ENCODE results near the gene MIEF1.
A peak's percentile ranks its signal among the peaks of the same experiment; 100 is the strongest.

The MIEF1 gene

DNA sequence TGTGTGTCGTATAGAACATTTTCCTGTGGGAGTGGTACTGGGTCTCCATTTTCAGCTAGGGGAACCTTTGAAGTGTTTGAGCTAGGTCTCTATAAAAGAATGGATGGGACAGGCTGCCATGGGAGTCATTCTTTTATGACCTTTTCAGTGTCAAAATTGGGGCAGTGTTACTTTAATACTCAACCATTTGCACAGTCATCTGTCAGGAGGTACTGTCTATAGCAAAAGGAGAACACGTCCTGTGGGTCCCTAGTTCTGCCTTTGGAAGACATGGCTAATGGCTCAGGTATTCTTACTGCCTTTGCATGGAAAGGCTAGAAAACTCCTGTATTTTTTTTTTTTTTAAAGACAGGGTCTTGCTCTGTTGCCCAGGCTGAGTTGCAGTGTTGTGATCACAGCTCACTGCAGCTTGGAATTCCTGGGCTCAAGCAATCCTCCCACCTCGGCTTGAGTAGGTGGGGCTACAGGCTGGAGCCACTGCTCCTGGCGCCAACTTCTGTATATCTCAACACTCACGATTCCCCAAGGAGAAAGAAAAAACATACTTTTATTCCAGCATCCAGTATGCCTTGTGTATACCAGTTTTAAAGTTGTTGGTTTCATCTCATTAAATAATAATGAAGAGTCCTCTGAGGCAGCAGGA, 16.2 kb downstream of the MIEF1 start:
- Histone ChIP-seq H3K27me3 (ENCODE audit: insufficient read depth, poor library complexity, severe bottlenecking) (no peaks in the 10 kb centered on the region), H3K27ac (replicated peaks) (peak overlapping the region; percentile 15; the same call in 1 of the 2 replicates), H3K4me3 (replicated peaks; ENCODE audit: insufficient read depth, low read length) (no peak overlapping the region)
- no peak for TF ChIP-seq REST (IDR thresholded peaks at IDR 0.05; ENCODE audit: insufficient replicate concordance, low read depth)
- TF ChIP-seq POLR2AphosphoS5 (IDR thresholded peaks at IDR 0.05; ENCODE audit: low read depth) = no peak
- TF ChIP-seq GABPA (IDR thresholded peaks at IDR 0.05; ENCODE audit: low read depth) = no peak
- no peak for TF ChIP-seq SPI1 (IDR thresholded peaks at IDR 0.05; ENCODE audit: borderline replicate concordance, low read depth)
- TF ChIP-seq CTCF (IDR thresholded peaks at IDR 0.05; ENCODE audit: insufficient read depth, low read length) = no peak
- DNase-seq (ENCODE audit: low read depth in 1 of 2, low spot score in 1 of 2) = no peak

DNA sequence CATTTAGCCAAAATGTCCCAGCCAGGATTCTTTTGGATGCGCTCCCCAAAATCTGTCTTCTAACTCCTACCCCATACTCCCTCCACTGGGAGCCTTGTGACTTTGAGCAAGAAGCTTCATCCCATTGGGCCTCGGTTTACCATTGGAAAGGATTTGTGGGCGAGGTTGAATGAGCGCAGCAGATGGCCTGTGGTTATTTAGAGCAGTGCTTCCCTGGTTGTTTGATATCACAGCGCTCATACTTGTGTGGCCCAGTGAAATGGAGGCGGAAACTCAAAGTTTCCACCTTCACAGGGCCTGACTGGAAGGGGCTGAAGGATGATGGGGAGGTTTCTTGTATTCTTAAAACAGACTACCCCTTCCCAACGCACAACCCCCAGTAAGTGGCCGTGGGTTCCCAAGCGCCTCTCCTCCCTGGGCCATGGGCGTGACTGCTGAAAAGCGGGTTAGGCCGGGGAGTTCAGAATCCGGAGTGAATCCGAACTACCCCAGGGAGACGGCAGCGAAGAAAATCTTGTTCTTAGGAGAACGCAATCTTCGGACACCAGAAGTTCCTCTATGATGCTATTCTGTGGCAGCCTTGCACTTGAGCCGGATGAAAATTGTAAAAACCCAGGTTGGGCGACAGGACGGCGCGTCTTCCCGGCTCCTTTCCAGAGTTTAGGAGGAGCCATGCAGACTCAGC, 17.0 kb downstream of the MIEF1 start:
- TF ChIP-seq REST (IDR thresholded peaks at IDR 0.05; ENCODE audit: insufficient replicate concordance, low read depth) (no peak), SPI1 (IDR thresholded peaks at IDR 0.05; ENCODE audit: borderline replicate concordance, low read depth) (no peak), GABPA (IDR thresholded peaks at IDR 0.05; ENCODE audit: low read depth) (no peak), POLR2AphosphoS5 (IDR thresholded peaks at IDR 0.05; ENCODE audit: low read depth) (no peak; the same call in 1 of the 2 replicates), CTCF (IDR thresholded peaks at IDR 0.05; ENCODE audit: insufficient read depth, low read length) (no peak)
- H3K27me3 ChIP-seq (ENCODE audit: insufficient read depth, poor library complexity, severe bottlenecking) = no peaks in the 10 kb centered on the region
- peak overlapping the region; percentile 98 for H3K27ac ChIP-seq (replicated peaks)
- H3K4me3 ChIP-seq (replicated peaks; ENCODE audit: insufficient read depth, low read length) = peak overlapping the region; percentile 75
- DNase-seq (ENCODE audit: low read depth in 1 of 2, low spot score in 1 of 2) = peak in 1 of 2 experiments; percentile 57

DNA sequence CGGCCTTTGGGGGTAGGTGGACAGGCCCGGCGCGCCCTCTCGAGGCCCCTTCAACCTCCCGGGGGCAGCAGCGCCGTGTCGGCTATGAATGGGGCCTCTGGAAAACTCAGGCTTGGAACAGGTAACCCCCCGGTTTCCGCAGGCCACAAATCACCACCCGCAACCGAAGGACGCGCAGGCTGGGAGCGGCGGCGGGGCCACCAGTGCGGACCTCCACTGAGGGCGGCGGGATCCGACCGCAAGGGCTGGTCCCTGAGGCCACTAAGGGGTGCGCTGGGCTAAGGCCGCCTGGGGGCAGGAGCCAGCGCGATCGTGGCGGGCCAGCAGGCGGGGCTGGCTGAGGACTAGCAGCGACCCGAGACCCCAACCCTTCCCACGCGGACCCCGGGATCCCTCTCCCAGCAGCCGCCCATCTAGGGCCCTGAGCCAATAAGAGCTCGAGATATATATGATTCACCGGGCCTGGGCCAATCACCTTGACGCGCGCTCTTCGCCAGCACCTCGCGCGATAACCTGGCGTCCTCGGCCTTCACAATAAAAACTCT, 17.7 kb downstream of the MIEF1 start:
- no peaks in the 10 kb centered on the region for H3K27me3 ChIP-seq (ENCODE audit: insufficient read depth, poor library complexity, severe bottlenecking)
- H3K27ac ChIP-seq (replicated peaks) = peak overlapping the region; percentile 98
- no peak for TF ChIP-seq GABPA (IDR thresholded peaks at IDR 0.05; ENCODE audit: low read depth)
- no peak for TF ChIP-seq CTCF (IDR thresholded peaks at IDR 0.05; ENCODE audit: insufficient read depth, low read length)
- TF ChIP-seq POLR2AphosphoS5 (IDR thresholded peaks at IDR 0.05; ENCODE audit: low read depth) = peak; percentile 67
- DNase-seq (ENCODE audit: low read depth in 1 of 2, low spot score in 1 of 2) = peak; percentile 99
- peak overlapping the region; percentile 75 for H3K4me3 ChIP-seq (replicated peaks; ENCODE audit: insufficient read depth, low read length)

All from HL-60 (cell line).